ENCODE results near the gene IL1RAPL1. TPM values are rescaled to one million over a fixed set of nuclear protein-coding genes. Genes with fewer than 3 reads are reported as not detected.

IL1RAPL1 gene
- total RNA-seq, 1 donor from 2014 or later, result not detected

GRCh38 chrX:29295987-29296680, 708.9 kb downstream of the IL1RAPL1 start:
- FAIRE-seq (no peak), DNase-seq (ENCODE audit: low read depth) (peak; percentile 9)
- no peaks in the 10 kb centered on the region for H3K27me3 ChIP-seq (ENCODE audit: control insufficient read depth, insufficient read depth, low read length)
- H3K4me3 ChIP-seq (ENCODE audit: low read depth, low read length), result no peak overlapping the region
- no peak for TF ChIP-seq CTCF (IDR thresholded peaks at IDR 0.05; ENCODE audit: insufficient read depth, low read length, severe bottlenecking)
- H3K36me3 ChIP-seq (ENCODE audit: control insufficient read depth, insufficient read depth, low read length), result no peaks in the 10 kb centered on the region

GRCh38 chrX:29297171-29297800, 710.0 kb downstream of the IL1RAPL1 start:
- DNase-seq (ENCODE audit: low read depth), result no peak
- no peak for FAIRE-seq

GRCh38 chrX:29299684-29300083, 712.4 kb downstream of the IL1RAPL1 start:
- FAIRE-seq (no peak), DNase-seq (ENCODE audit: low read depth) (peak; percentile 15)
- Histone ChIP-seq H3K27me3 (ENCODE audit: control insufficient read depth, insufficient read depth, low read length) (no peaks in the 10 kb centered on the region), H3K4me3 (ENCODE audit: low read depth, low read length) (no peak overlapping the region), H3K36me3 (ENCODE audit: control insufficient read depth, insufficient read depth, low read length) (no peaks in the 10 kb centered on the region)
- TF ChIP-seq CTCF (IDR thresholded peaks at IDR 0.05; ENCODE audit: insufficient read depth, low read length, severe bottlenecking), result no peak

More at GRCh38 chrX:29297171-29297800, 710.0 kb downstream of the IL1RAPL1 start:
- H3K4me3 ChIP-seq (ENCODE audit: low read depth, low read length), result no peak overlapping the region
- H3K27me3 ChIP-seq (ENCODE audit: control insufficient read depth, insufficient read depth, low read length), result no peaks in the 10 kb centered on the region
- H3K36me3 ChIP-seq (ENCODE audit: control insufficient read depth, insufficient read depth, low read length), result no peaks in the 10 kb centered on the region
- TF ChIP-seq CTCF (IDR thresholded peaks at IDR 0.05; ENCODE audit: insufficient read depth, low read length, severe bottlenecking), result no peak

- DNase-seq (ENCODE audit: low read depth) (no peak), FAIRE-seq (no peak)
- H3K27me3 ChIP-seq (ENCODE audit: control insufficient read depth, insufficient read depth, low read length), result no peaks in the 10 kb centered on the region
- H3K4me3 ChIP-seq (ENCODE audit: low read depth, low read length), result no peak overlapping the region
- H3K36me3 ChIP-seq (ENCODE audit: control insufficient read depth, insufficient read depth, low read length), result no peaks in the 10 kb centered on the region
- TF ChIP-seq CTCF (IDR thresholded peaks at IDR 0.05; ENCODE audit: insufficient read depth, low read length, severe bottlenecking), result no peak
Measured at GRCh38 chrX:29308726-29309125, 721.5 kb downstream of the IL1RAPL1 start.

- Histone ChIP-seq H3K27me3 (ENCODE audit: control insufficient read depth, insufficient read depth, low read length) (no peaks in the 10 kb centered on the region), H3K36me3 (ENCODE audit: control insufficient read depth, insufficient read depth, low read length) (no peaks in the 10 kb centered on the region), H3K4me3 (ENCODE audit: low read depth, low read length) (no peak overlapping the region)
- no peak for TF ChIP-seq CTCF (IDR thresholded peaks at IDR 0.05; ENCODE audit: insufficient read depth, low read length, severe bottlenecking)
- FAIRE-seq (no peak), DNase-seq (ENCODE audit: low read depth) (no peak)
Measured at GRCh38 chrX:29315931-29316330, 728.7 kb downstream of the IL1RAPL1 start.

Data from bronchial epithelial cell (primary cell).